ENCODE results near the gene ZFAND2B. TPM values are rescaled to one million over a fixed set of nuclear protein-coding genes. Genes with fewer than 3 reads are reported as not detected.

Gene ZFAND2B
- total and polyA plus RNA-seq, 9 donors, result 14.3 to 45.6 (median 32.1) TPM

DNA sequence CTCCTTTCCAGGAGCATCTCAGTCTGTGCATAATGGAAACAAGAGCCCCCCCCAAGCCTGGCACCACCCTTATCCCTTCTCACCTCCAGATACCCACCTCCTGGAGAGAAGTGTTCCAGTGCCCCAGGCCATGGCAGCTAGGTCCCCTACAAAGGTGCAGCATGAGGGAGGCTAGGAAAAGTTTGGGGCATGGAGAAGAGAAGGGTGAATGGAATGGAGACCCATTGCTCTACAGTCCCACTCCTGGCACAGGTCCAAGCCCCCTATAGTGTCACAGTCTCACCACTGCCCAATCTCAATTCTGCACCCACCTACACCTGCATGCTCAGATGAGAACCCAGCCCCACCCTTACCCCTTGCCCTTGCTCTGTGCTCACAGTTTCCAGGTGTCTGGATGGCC is 37.6 kb upstream of the ZFAND2B start:
- Histone ChIP-seq H3K36me3 (no peaks in the 10 kb centered on the region), H3K27me3 (no peaks in the 10 kb centered on the region), H3K27ac (peak overlapping the region in 1 of 2 donors; percentile 54), H3K9me3 (no peaks in the 10 kb centered on the region), H3K4me3 (no peak overlapping the region), H3K4me1 (ENCODE audit: insufficient read depth) (peaks cover 6% of the 10 kb centered on the region)
- intact Hi-C loops (cut with DNase I), result loop anchor here in 3 of 4 donors (5.0 to 10.0 kb wide), 3 partner anchors 123 to 366 kb away; partner anchors contain the start of gene DNPEP (in 1 of the 3)
- peak in 1 of 5 donors; percentile 49 for DNase-seq
- TF ChIP-seq EP300 (IDR thresholded peaks at IDR 0.05) (no peak), POLR2A (IDR thresholded peaks at IDR 0.05) (no peak)
- TF ChIP-seq, protein P1, sequence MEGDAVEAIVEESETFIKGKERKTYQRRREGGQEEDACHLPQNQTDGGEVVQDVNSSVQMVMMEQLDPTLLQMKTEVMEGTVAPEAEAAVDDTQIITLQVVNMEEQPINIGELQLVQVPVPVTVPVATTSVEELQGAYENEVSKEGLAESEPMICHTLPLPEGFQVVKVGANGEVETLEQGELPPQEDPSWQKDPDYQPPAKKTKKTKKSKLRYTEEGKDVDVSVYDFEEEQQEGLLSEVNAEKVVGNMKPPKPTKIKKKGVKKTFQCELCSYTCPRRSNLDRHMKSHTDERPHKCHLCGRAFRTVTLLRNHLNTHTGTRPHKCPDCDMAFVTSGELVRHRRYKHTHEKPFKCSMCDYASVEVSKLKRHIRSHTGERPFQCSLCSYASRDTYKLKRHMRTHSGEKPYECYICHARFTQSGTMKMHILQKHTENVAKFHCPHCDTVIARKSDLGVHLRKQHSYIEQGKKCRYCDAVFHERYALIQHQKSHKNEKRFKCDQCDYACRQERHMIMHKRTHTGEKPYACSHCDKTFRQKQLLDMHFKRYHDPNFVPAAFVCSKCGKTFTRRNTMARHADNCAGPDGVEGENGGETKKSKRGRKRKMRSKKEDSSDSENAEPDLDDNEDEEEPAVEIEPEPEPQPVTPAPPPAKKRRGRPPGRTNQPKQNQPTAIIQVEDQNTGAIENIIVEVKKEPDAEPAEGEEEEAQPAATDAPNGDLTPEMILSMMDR (IDR thresholded peaks at IDR 0.05), result no peak

DNA sequence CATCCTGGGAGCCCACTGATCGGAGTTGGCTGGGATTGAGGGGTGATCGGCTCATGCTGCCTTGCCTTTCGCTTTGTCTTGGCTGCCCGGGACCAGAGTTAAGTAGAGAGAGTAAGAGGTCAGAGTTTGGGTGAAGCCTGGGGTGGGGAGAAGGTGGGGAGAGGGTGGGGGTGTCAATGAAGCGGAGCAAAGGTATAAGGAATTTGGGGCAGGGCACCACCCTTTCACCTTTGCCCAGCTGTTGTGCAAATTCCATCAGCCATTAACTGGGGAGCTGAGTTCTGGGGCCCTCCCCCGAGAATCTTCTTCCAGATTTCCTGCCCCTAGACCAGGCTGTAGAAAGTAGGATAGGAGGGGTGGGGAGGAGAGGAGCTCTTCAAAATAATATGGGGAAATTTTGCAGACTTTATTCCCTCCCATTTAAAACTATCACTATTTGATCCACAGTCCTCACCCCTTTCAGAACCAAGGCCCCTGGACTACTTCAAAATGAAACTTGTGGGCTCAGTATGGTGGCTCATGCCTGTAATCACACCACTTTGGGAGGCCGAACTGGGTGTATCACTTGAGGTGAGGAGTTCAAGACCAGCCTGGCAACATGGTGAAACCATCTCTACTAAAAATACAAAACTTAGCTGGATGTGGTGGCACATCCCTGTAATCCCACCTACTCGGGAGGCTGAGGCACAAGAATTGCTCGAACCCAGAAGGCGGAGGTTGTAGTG is 36.5 kb upstream of the ZFAND2B start, which contains the start of gene SLC23A3:
Gene SLC23A3 (minus strand): TSS at position 100 of the 725 bp plus-strand sequence. CDS start 45 bp downstream, at position 55.
- H3K4me3 ChIP-seq, result no peak within 1 kb of the TSS
- TF ChIP-seq, protein P1 (IDR thresholded peaks at IDR 0.05), result no peak
- no peak for TF ChIP-seq EP300 (IDR thresholded peaks at IDR 0.05)
- TF ChIP-seq POLR2A (IDR thresholded peaks at IDR 0.05), result no peak
- no peaks in the 10 kb centered on the region for H3K27me3 ChIP-seq
- H3K9me3 ChIP-seq, result no peaks in the 10 kb centered on the region
- intact Hi-C loops (cut with DNase I), result loop anchor here in 3 of 4 donors (5.0 to 10.0 kb wide), 4 partner anchors 122 to 1155 kb away; partner anchors contain the start of gene DNPEP (in 1 of the 3)
- peak within 1 kb of the TSS in 1 of 2 donors; percentile 71 for H3K27ac ChIP-seq
- H3K4me1 ChIP-seq (ENCODE audit: insufficient read depth), result peaks cover 6% of the 10 kb centered on the region
- 77 to 82% (median 78%) methylated on average over 10 of the region's 10 CpGs for WGBS, 3 donors
- no peak for DNase-seq
- H3K36me3 ChIP-seq, result no peaks in the 10 kb centered on the region

DNA sequence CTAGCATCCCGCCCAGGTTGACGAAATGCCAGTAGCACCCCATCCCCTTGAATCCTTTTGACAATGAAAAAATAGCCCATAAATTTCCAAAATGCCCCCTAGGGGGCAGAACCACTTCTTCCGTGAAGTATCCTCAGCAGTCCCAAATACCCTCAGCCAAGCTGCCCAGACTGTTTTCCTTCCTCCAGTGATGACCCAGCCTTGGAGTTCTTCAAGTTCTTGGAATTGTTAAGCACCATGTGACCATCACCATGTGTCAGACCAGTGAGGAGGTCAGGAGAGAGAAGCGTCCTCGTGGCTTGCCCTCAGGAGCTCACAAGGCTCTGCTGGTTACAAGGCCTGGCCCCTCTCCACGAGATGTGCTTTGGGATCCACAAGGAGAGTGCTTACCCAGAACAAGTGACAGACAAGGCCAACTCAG is 35.3 kb upstream of the ZFAND2B start:
- H3K4me3 ChIP-seq, result no peak overlapping the region
- intact Hi-C loops (cut with DNase I), result loop anchor here in 1 of 4 donors (10.0 kb wide), 1 partner anchor 1156 kb away; no protein-coding TSS in a partner anchor
- WGBS, 3 donors, result 11 to 24% (median 15%) methylated on average over 6 of the region's 6 CpGs
- peaks cover 6% of the 10 kb centered on the region for H3K4me1 ChIP-seq (ENCODE audit: insufficient read depth)
- H3K36me3 ChIP-seq, result no peaks in the 10 kb centered on the region
- DNase-seq, result peak; percentile 61 to 76 (median 72)
- H3K27me3 ChIP-seq, result no peaks in the 10 kb centered on the region
- peak overlapping the region; percentile 22 to 71 for H3K27ac ChIP-seq
- H3K9me3 ChIP-seq, result no peaks in the 10 kb centered on the region
- TF ChIP-seq, protein P1 (IDR thresholded peaks at IDR 0.05), result peak; percentile 57 to 72 (median 61)
- TF ChIP-seq EP300 (IDR thresholded peaks at IDR 0.05) (no peak), POLR2A (IDR thresholded peaks at IDR 0.05) (no peak)

DNA sequence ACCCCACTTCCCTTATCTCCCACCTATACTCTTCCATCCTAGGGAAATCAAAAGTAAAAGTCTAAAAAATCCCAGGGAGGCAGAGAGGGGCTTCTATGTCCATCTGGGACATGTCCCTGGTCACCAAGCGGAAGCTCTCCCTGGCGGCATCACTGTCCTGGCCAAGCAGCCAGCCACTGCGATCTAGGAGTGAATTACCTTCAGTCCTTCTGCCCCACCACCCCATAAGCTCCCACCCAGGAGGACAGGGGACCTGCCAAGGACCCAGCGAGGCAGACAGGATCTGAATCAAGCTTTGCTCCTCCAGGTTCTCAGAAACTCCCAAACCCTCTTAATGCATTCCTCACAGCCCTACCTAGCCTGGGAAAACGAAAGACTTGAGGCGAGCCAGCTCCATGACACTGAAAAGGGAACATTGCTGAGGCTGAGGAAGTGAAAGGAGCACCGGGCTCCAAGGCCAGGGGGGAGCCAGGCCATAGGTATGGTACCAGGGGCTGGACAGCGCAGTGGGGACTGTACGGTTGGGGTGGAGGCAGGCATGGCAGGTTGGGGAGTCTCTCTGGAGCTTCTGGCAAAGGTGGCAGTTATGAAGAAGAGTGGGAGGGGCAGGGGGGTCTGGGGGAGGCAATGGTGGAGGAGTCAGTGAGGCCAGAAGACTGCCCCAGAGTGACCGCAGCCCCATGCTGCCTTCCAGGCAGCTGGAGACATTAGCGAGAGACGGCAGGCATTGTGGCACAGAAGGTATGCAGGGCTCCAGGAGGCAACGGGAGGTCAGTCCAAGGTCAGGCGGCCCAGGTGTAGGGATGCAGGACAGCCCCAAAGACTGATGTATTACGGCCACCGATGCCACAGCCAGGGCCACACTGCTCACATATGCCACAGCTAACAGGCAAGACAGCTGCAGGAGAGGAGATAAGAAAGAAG is 34.1 kb upstream of the ZFAND2B start:
- no peak overlapping the region for H3K27ac ChIP-seq
- no peak for DNase-seq
- TF ChIP-seq POLR2A (IDR thresholded peaks at IDR 0.05), result no peak
- TF ChIP-seq EP300 (IDR thresholded peaks at IDR 0.05), result no peak
- TF ChIP-seq, protein P1 (IDR thresholded peaks at IDR 0.05), result no peak
- no peaks in the 10 kb centered on the region for H3K36me3 ChIP-seq
- WGBS, 3 donors, result 76 to 89% (median 78%) methylated on average over 16 of the region's 16 CpGs
- H3K9me3 ChIP-seq, result no peaks in the 10 kb centered on the region
- peaks cover 6% of the 10 kb centered on the region for H3K4me1 ChIP-seq (ENCODE audit: insufficient read depth)
- intact Hi-C loops (cut with DNase I), result loop anchor here in 1 of 4 donors (10.0 kb wide), 1 partner anchor 1158 kb away; no protein-coding TSS in a partner anchor
- no peaks in the 10 kb centered on the region for H3K27me3 ChIP-seq
- no peak overlapping the region for H3K4me3 ChIP-seq
